Transverse colon (tissue), 4 donors: ENCODE measurements around the gene CD1E.

Experiments used
- CTCF ChIP-seq, 5 experiments: fragments of 200-600 bp in 3 of 5; fragments of 450-650 bp in 2 of 5; sonication (generic) in 3 of 5; IDR thresholded peaks; 1 replicate in 2 of 5; 2 replicates in 3 of 5; pipeline ENCODE4 v1.5.1; 2016 to 2017; ENCODE audit warnings: antibody characterized with exemption in 5 of 5, inconsistent platforms in 3 of 5, mild to moderate bottlenecking in 2 of 5, moderate library complexity in 1 of 5
- POLR2AphosphoS5 ChIP-seq, 3 donors: sonication (generic); formaldehyde crosslinking; IDR thresholded peaks; one replicate each; pipeline ENCODE4 v1.6.1; 2016; ENCODE audit warnings: antibody characterized with exemption in 3 of 3

DNA sequence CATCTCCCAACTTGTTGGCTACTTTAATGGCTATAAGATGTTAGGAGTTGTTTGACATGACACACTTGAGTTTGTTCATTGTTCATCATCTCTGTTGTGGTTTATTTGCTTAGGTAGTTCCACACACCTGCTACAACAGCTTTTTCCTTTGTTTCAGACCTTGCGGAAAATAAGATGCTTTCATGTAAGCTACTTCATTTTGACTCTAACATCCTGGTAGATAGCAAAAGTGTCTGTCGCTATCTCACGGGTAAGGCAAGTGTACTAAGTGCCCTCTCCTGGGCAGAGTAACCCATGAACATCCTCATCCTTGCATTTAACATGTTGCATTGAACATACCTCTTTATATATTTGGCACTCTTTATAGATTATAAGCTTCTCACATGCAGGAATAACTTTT, 47.2 kb downstream of the CD1E start:
- TF ChIP-seq POLR2AphosphoS5 (IDR thresholded peaks at IDR 0.05) (no peak), CTCF (IDR thresholded peaks at IDR 0.05) (no peak)
